BLaER1 (cell line): Measurements from ENCODE around the gene PRAC1.

Source experiments
- H3K27ac ChIP-seq: shearing (Covaris generic); formaldehyde crosslinking; 2 replicates; pipeline ENCODE4 v1.8.1; 2022
- H3K27me3 ChIP-seq: shearing (Covaris generic); formaldehyde crosslinking; 2 replicates; pipeline ENCODE4 v1.8.1; 2022
- H3K36me3 ChIP-seq: shearing (Covaris generic); formaldehyde crosslinking; 2 replicates; pipeline ENCODE4 v1.8.1; 2022
- H3K4me1 ChIP-seq: shearing (Covaris generic); formaldehyde crosslinking; 2 replicates; pipeline ENCODE4 v1.8.1; 2022
- H3K4me2 ChIP-seq: shearing (Covaris generic); formaldehyde crosslinking; 2 replicates; pipeline ENCODE4 v1.8.1; 2022
- H3K4me3 ChIP-seq: shearing (Covaris generic); formaldehyde crosslinking; 2 replicates; pipeline ENCODE4 v1.8.1; 2022
- H3K9ac ChIP-seq: shearing (Covaris generic); formaldehyde crosslinking; 2 replicates; pipeline ENCODE4 v1.8.1; 2022
- H3K9me3 ChIP-seq: shearing (Covaris generic); formaldehyde crosslinking; 2 replicates; pipeline ENCODE4 v1.8.1; 2022
- H4K20me1 ChIP-seq: shearing (Covaris generic); formaldehyde crosslinking; 2 replicates; pipeline ENCODE4 v1.8.1; 2022
- Cebpa-rat ChIP-seq: shearing (Covaris generic); IDR thresholded peaks from 2 replicates; pipeline ENCODE4 v1.8.1; 2022

Gene PRAC1

GRCh38 chr17:48727415-48728175 is 5.3 kb upstream of the PRAC1 start:
- Histone ChIP-seq H3K4me1 (no peaks in the 10 kb centered on the region), H4K20me1 (peaks cover 96% of the 10 kb centered on the region), H3K27ac (no peak overlapping the region), H3K36me3 (no peaks in the 10 kb centered on the region), H3K9me3 (no peaks in the 10 kb centered on the region), H3K9ac (no peak overlapping the region), H3K4me2 (no peak overlapping the region), H3K4me3 (no peak overlapping the region), H3K27me3 (peaks cover 100% of the 10 kb centered on the region)
- TF ChIP-seq Cebpa-rat, result no peak

- no peak overlapping the region for H3K4me3 ChIP-seq
- no peak for TF ChIP-seq Cebpa-rat
- H4K20me1 ChIP-seq, result peaks cover 96% of the 10 kb centered on the region
- H3K4me2 ChIP-seq, result no peak overlapping the region
- H3K9ac ChIP-seq, result no peak overlapping the region
- H3K9me3 ChIP-seq, result no peaks in the 10 kb centered on the region
- peaks cover 100% of the 10 kb centered on the region for H3K27me3 ChIP-seq
- no peak overlapping the region for H3K27ac ChIP-seq
- H3K4me1 ChIP-seq, result no peaks in the 10 kb centered on the region
- H3K36me3 ChIP-seq, result no peaks in the 10 kb centered on the region
Measured at GRCh38 chr17:48726916-48727286, 4.6 kb upstream of the PRAC1 start.

DNA sequence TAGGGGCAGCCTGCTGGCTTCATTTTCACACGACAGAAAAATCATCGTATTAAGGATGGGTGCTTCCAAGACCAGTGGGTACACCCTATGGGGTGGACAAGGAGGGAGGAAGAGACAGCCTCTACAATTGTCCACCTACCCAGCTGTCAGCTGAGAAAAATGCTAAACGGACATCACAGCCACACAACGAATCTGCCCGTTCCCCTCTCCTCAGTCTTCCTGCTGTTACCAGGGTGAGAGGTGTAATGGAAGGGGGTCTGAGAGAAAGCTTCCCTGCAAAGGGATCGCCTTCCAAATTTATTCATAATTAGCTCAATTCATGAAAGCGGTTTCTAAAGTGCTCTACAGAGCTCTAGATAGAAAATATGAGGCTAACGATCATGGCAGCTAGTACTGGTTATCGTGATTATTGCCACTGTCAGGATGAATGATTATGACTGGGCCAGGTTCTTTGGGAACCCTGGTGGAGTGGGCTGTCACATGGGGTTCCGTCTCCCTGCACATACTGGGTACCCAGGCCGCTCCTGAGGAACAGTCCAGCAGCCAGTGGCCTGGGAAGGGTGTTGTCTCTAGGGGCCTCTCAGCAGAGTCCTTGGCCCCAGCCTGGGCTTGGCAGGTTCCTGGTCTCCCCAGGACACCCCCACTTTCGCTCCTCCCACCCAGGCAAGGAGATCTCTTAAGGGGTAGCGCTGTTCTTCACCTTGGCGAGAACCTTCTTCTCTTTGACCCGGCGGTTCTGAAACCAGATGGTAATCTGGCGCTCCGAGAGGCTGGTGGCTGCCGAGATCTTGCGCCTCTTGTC is 4.0 kb upstream of the PRAC1 start:
- no peaks in the 10 kb centered on the region for H3K4me1 ChIP-seq
- H3K27ac ChIP-seq, result no peak overlapping the region
- no peaks in the 10 kb centered on the region for H3K9me3 ChIP-seq
- no peak for TF ChIP-seq Cebpa-rat
- no peaks in the 10 kb centered on the region for H3K36me3 ChIP-seq
- H3K4me3 ChIP-seq, result no peak overlapping the region
- H3K9ac ChIP-seq, result no peak overlapping the region
- H4K20me1 ChIP-seq, result peaks cover 96% of the 10 kb centered on the region
- no peak overlapping the region for H3K4me2 ChIP-seq
- H3K27me3 ChIP-seq, result peaks cover 100% of the 10 kb centered on the region

DNA sequence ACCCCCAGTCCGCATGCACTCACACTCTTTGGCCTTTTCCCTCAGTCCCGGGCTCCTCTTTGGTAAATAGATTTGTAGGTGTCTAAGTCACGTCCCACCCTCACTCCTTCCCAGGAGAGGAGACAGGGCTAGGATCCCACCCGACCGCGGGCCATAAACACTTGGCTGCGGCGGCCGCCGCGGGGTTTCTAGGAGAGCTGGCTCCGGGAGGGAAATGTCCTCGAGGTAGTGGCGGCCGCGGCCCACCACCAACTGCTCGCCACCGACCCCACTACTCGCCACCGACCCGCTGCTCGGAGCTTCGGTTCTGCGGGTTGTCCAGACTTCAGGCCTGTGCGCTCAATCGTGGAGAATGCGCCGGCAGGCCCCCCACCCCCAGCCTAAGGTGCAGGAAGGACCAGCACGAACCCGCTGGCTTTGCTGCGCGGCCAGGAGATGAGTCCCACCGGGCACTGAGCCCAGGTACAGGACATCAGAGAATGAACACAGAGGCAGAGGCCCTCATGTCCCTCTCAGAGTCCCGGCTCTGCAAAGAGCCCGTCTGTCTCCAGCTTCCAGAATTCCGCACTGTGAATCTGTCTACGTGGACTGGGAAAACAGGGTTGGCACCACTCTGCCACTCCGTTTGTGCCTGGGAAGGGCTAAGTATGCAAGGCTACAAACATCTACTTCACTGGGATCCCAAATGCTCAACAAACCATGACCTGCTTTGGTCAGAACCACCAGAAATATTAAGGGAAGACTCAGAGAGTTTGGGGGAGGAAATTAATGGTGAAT is 3.2 kb upstream of the PRAC1 start:
- Histone ChIP-seq H3K4me2 (no peak overlapping the region), H3K27me3 (peaks cover 100% of the 10 kb centered on the region), H3K4me3 (no peak overlapping the region), H3K9ac (no peak overlapping the region), H3K36me3 (no peaks in the 10 kb centered on the region), H4K20me1 (peaks cover 99% of the 10 kb centered on the region), H3K4me1 (no peaks in the 10 kb centered on the region), H3K27ac (no peak overlapping the region), H3K9me3 (no peaks in the 10 kb centered on the region)
- TF ChIP-seq Cebpa-rat, result no peak

DNA sequence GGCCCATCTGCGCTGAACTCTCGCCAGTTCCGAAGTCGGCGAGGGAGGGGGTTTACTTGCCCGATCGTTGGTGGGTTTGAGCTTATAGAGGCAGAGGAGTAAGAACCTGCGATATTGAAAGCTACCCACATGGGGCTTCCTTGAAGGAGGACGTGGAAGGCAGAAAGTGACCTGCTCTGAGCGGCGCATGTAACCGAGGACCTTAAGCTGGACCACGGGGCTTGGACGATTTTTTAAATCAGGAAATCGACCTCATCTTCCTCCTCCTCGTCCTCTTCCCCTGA is 2.6 kb upstream of the PRAC1 start:
- H3K9ac ChIP-seq, result no peak overlapping the region
- H3K9me3 ChIP-seq, result no peaks in the 10 kb centered on the region; the same call in 1 of the 2 replicates
- H4K20me1 ChIP-seq, result peaks cover 99% of the 10 kb centered on the region
- no peak overlapping the region for H3K27ac ChIP-seq
- no peaks in the 10 kb centered on the region for H3K4me1 ChIP-seq
- TF ChIP-seq Cebpa-rat, result no peak
- H3K4me2 ChIP-seq, result no peak overlapping the region
- H3K36me3 ChIP-seq, result no peaks in the 10 kb centered on the region
- H3K27me3 ChIP-seq, result peaks cover 100% of the 10 kb centered on the region
- H3K4me3 ChIP-seq, result no peak overlapping the region

- H4K20me1 ChIP-seq, result peaks cover 99% of the 10 kb centered on the region
- H3K4me2 ChIP-seq, result no peak overlapping the region
- H3K27me3 ChIP-seq, result peaks cover 100% of the 10 kb centered on the region
Measured at GRCh38 chr17:48724251-48725003, 2.1 kb upstream of the PRAC1 start.

DNA sequence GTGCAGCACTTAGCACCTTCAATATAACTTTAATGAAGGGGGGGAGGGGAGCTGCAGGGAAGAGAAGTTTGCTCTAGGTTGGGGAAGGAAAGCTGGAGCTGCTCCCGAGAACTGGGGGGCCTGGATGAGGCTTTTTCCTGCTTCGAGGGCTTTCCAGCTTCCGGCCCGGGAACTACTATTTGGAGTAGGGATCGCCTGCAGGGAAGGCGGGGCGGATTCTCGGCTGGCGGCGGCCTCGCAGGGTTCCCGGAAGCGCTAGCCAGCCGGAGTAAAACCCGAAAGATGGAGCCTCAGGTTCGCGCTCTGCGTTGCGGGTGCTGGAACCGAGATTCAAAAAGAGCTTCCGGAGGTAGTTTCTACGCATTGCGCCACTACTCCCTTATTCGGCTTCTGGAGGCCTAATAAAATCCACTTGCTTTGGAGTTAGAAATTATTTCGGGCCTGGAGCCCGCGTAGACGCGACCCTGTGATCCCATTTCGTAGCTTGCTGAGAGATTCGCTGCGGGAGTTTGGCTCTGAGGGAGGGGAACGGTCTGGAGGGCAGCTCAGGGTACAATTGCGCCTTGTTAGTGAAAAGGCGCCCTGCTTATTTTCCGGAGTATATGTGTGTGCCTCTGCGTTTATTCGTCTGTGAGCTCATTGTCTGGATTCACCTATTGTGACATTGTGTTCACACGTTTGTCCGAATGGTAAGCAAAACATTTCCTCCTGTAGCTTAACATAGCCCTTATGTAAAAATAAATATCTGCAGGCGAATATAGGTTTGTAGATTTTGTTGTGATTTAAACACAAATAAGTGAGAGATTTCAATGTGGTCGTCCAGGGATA is 1.3 kb upstream of the PRAC1 start:
- no peaks in the 10 kb centered on the region for H3K4me1 ChIP-seq
- no peak overlapping the region for H3K4me3 ChIP-seq
- no peak overlapping the region for H3K4me2 ChIP-seq
- H3K9ac ChIP-seq, result no peak overlapping the region
- peaks cover 13% of the 10 kb centered on the region for H3K9me3 ChIP-seq
- no peaks in the 10 kb centered on the region for H3K36me3 ChIP-seq
- no peak for TF ChIP-seq Cebpa-rat
- no peak overlapping the region for H3K27ac ChIP-seq
- peaks cover 100% of the 10 kb centered on the region for H4K20me1 ChIP-seq
- peaks cover 100% of the 10 kb centered on the region for H3K27me3 ChIP-seq

More at GRCh38 chr17:48724251-48725003, 2.1 kb upstream of the PRAC1 start:
- TF ChIP-seq Cebpa-rat, result no peak
- peaks cover 5% of the 10 kb centered on the region for H3K9me3 ChIP-seq
- H3K4me1 ChIP-seq, result no peaks in the 10 kb centered on the region
- no peaks in the 10 kb centered on the region for H3K36me3 ChIP-seq
- H3K27ac ChIP-seq, result no peak overlapping the region
- no peak overlapping the region for H3K9ac ChIP-seq
- no peak overlapping the region for H3K4me3 ChIP-seq

DNA sequence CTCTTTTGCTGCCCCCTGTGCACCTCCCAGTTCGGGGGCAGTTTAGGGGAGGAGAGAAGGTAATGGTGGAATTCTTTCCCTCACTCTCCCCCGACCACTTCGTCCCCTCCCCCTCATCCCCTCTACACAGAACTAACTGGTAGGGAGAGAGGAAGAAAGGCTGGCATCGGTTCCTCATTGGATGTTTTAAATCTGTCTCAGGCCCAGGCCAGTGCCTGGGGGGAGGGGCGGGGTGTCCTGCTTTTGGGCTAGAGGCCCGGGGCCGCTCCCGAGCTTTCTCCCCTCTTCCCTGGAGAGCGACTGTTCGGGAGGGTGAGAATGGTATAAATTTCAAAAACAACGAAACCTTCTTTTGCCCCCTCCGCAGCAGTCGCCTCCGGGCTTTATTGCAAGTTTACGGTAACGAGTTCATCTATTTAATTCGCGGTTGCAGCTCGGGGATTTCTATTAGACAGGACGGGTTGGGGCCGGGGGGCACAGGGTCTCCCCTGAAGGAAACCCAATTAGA is 651 bp upstream of the PRAC1 start, which contains the start of gene PRAC2:
PRAC2 (plus strand) TSS at position 271 of the 508 bp plus-strand sequence. CDS start 1,226 bp downstream, outside the sequence.
- TF ChIP-seq Cebpa-rat, result no peak
- Histone ChIP-seq H3K27ac (no peak within 1 kb of the TSS), H3K9me3 (peaks cover 18% of the 10 kb centered on the region), H3K4me3 (no peak within 1 kb of the TSS), H3K36me3 (no peaks in the 10 kb centered on the region), H4K20me1 (peaks cover 99% of the 10 kb centered on the region), H3K4me1 (no peaks in the 10 kb centered on the region), H3K4me2 (no peak within 1 kb of the TSS), H3K9ac (no peak within 1 kb of the TSS), H3K27me3 (peaks cover 100% of the 10 kb centered on the region)
